Ishikawa (cell line): ENCODE data around the gene SLC39A13.

ENCODE experiments used
- CEBPB ChIP-seq: IDR thresholded peaks from 2 replicates; pipeline ENCODE4 v1.6.1; 2012
- CREB1 ChIP-seq: IDR thresholded peaks from 2 replicates; pipeline ENCODE4 v1.6.1; 2012; ENCODE audit warnings: low read depth
- EGR1 ChIP-seq: IDR thresholded peaks from 2 replicates; pipeline ENCODE4 v1.6.1; 2012
- NFIC ChIP-seq: IDR thresholded peaks from 2 replicates; pipeline ENCODE4 v1.6.1; 2012
- RAD21 ChIP-seq: IDR thresholded peaks from 2 replicates; pipeline ENCODE4 v1.6.1; 2012; ENCODE audit warnings: low read depth
- USF1 ChIP-seq: IDR thresholded peaks from 2 replicates; pipeline ENCODE4 v1.6.1; 2012
- ZBTB7A ChIP-seq: IDR thresholded peaks from 2 replicates; pipeline ENCODE4 v1.6.1; 2012; ENCODE audit warnings: low read depth

GRCh38 chr11:47409440-47410369, 1.3 kb downstream of the SLC39A13 start:
- TF ChIP-seq NFIC (no peak), EGR1 (no peak), CREB1 (no peak), RAD21 (no peak), USF1 (no peak), CEBPB (no peak), ZBTB7A (no peak)
